NCI-H82 treated with DMSO at 0.1 percent for 48 hours (cell line): ENCODE results near the gene PMEPA1.

Source experiments
- DNase-seq: peaks from one replicate; lab custom pipeline; 2025; ENCODE audit not compliant: unreplicated experiment; lab: John Stamatoyannopoulos, UW

PMEPA1 gene

GRCh38 chr20:57612916-57613315 is 96.9 kb downstream of the PMEPA1 start:
- no peak for DNase-seq

GRCh38 chr20:57612436-57612835 is 97.4 kb downstream of the PMEPA1 start:
- DNase-seq: no peak

- DNase-seq: no peak
Measured at GRCh38 chr20:57611586-57612311, 98.1 kb downstream of the PMEPA1 start.

- no peak for DNase-seq
Measured at GRCh38 chr20:57610261-57610952, 99.4 kb downstream of the PMEPA1 start.

- no peak for DNase-seq
Measured at GRCh38 chr20:57609842-57610167, 100.0 kb downstream of the PMEPA1 start.

GRCh38 chr20:57609086-57609841 is 100.6 kb downstream of the PMEPA1 start:
- no peak for DNase-seq

GRCh38 chr20:57608516-57608915 is 101.3 kb downstream of the PMEPA1 start:
- no peak for DNase-seq

- no peak for DNase-seq
Measured at GRCh38 chr20:57605878-57606277, 103.9 kb downstream of the PMEPA1 start.

GRCh38 chr20:57605045-57605444 is 104.8 kb downstream of the PMEPA1 start:
- no peak for DNase-seq

GRCh38 chr20:57603120-57603519 is 106.7 kb downstream of the PMEPA1 start:
- no peak for DNase-seq

GRCh38 chr20:57601737-57602136 is 108.1 kb downstream of the PMEPA1 start:
- DNase-seq: no peak

GRCh38 chr20:57601211-57601570 is 108.6 kb downstream of the PMEPA1 start:
- no peak for DNase-seq

- DNase-seq: no peak
Measured at GRCh38 chr20:57600320-57601210, 109.2 kb downstream of the PMEPA1 start.

GRCh38 chr20:57598491-57598890 is 111.3 kb downstream of the PMEPA1 start:
- no peak for DNase-seq
